DMS79 (cell line): Measurements from ENCODE around the gene NLRP7.
"Not testable (repeated sequence)": the region's sequence is repeated elsewhere in the genome, so short reads cannot be mapped to it uniquely, and the experiment has no call there.

ENCODE experiments used
- DNase-seq: peaks from one replicate; lab custom pipeline; 2025; lab: John Stamatoyannopoulos, UW

Gene NLRP7

GRCh38 chr19:54919646-54920563, 27.4 kb downstream of the NLRP7 start:
- DNase-seq, result not testable (repeated sequence)

DNA sequence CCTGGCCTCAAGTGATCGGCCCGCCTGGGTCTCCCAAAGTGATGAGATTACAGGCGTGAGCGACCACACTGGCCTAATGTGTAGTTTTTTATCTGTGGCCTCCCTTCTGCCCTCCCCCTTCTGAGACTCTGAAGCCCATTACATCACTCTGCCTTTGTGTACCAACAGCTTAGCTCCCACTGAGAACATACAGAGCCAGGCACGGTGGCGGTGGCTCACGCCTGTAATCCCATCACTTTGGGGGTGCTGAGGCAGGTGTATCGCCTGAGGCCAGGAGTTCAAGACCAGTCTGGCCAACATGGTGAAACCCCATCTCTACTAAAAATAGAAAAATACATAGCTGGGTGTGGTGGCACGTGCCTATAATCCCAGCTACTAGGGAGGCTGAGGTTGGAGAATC, 28.8 kb downstream of the NLRP7 start:
- no peak for DNase-seq

GRCh38 chr19:54916822-54917221, 30.5 kb downstream of the NLRP7 start:
- no peak for DNase-seq

GRCh38 chr19:54907899-54908298, 39.4 kb downstream of the NLRP7 start:
- not testable (repeated sequence) for DNase-seq

DNA sequence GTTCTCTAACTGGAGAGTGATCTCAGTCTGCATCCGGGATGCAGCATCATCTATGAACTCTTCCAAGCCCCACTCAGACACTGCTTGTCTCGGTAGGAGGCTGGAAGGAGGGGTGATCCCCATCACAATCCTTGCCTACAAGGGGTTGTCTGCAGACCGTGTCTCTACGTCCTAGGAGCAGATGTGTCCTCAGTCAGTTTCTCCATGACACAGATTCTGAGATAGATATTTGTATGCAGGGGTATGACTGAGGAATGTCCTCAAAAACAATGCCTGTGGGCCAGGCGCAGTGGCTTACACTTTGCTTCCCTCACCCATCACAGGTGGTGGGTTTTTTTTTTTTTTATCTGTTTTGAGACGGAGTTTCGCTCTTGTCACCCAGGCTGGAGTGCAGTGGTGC, 40.5 kb downstream of the NLRP7 start:
- DNase-seq, result no peak

- no peak for DNase-seq
Measured at GRCh38 chr19:54905803-54906511, 41.4 kb downstream of the NLRP7 start, which contains the start of gene NCR1. TSS of gene NCR1 (plus strand) at chr19:54906148. CDS start at chr19:54906188, 40 bp downstream.

DNA sequence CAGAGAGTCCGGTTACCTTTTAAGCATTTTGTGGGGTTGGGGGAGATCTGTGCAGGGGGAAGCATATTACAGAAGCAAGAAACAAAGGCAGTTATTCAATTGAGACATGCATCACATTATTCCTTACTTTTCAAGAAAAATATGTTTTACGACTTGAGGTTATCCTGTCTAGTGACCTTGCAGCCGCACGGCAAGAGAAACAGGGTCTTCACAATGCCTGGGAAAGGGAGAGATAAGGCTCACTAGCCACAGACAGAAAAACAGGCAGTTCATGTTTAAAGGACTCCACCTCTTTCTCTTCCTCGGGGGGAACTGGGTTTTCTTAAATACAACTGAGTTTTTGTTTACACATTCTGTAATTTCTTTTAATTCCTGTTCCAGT, 41.9 kb downstream of the NLRP7 start:
- DNase-seq, result no peak

GRCh38 chr19:54904261-54904660, 43.1 kb downstream of the NLRP7 start:
- not testable (repeated sequence) for DNase-seq

DNA sequence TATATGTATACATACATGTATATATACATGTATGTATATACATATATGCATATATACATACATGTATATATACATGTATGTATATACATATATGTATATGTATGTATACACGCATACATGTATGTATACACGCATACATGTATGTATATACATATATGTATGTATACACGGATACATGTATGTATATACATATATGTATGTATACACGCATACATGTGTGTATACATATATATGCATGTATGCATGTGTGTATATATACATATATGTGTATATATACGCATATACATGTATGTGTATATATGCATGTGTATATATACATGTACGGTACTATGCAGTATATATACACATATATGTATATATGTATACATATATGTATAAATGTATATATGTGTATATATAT, 44.0 kb downstream of the NLRP7 start:
- no peak for DNase-seq

DNA sequence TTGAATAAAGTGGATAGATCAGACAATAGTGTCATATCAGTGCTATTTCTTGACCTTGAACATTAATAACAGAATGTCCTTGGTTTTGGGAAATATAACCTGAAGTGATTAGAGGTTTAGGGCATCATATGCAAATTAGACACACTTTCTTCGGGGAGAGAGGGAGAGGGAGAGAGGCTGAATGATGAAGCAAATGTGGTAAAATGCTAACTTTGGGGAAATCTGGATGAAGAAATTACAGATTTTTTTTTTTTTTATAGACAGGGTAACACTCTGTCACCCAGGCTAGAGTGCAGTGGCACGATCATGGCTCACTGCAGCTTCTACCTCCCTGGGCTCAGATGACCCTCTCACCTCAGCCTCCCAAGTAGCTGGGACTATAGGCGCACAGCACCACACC, 45.3 kb downstream of the NLRP7 start:
- no peak for DNase-seq

DNA sequence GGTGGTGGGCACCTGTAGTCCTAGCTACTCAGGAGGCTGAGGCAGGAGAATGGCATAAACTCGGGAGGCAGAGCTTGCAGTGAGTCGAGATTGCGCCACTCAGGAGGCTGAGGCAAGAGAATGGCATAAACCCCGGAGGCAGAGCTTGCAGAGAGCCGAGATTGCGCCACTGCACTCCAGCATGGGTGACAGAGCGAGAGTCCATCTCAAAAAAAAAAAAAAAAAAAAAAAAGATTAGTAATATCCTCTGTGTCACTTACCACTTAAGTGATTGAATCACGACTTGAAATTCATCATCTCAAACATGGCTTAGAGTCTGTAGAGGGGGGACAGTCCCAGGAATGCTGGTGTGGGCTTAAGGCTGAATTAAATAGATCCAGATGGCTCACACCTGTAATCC, 46.2 kb downstream of the NLRP7 start:
- not testable (repeated sequence) for DNase-seq

DNA sequence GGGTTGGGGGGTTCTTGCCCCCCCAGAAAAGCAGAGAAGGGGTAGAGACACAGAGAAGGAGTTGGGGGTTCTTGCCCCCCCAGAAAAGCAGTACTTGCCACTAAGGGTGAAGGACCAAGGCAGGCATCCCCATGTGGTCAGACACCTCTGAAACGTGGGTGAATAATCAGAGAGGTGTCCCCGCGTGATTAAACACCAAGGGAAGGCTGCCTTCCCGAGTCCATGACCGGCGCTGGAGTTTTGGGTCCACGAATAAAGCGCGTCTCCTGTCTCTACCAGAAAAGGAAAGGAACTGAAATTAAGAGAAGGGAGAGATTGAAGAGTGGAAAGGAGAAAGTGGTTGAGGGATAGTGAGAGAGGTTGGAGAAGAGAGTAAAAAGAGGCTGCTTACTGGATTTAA, 47.7 kb downstream of the NLRP7 start:
- not testable (repeated sequence) for DNase-seq

GRCh38 chr19:54898685-54899084, 48.6 kb downstream of the NLRP7 start:
- DNase-seq, result not testable (repeated sequence)

DNA sequence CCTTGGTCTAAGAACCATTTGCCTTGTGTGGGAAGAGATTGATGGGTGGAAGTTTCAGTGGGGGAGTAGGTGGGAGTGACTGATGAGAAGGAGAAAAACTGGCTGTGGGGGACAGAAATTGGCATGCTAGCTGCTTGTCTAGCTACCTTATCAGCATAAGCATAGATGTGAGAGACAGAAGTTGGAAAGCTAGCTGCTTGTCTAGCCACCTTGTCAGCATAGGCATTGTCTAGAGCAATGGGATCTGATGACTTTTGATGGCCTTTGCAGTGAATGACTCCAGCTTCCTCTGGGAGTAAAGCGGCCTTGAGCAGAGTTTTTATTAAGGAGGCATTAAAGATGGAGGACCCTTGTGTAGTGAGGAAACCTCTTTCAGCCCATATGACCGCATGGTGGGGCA, 51.3 kb downstream of the NLRP7 start:
- DNase-seq, result no peak

GRCh38 chr19:54894106-54894505, 53.2 kb downstream of the NLRP7 start:
- not testable (repeated sequence) for DNase-seq

GRCh38 chr19:54893406-54893805, 53.9 kb downstream of the NLRP7 start:
- no peak for DNase-seq

- DNase-seq, result no peak
Measured at GRCh38 chr19:54889566-54889965, 57.8 kb downstream of the NLRP7 start.

DNA sequence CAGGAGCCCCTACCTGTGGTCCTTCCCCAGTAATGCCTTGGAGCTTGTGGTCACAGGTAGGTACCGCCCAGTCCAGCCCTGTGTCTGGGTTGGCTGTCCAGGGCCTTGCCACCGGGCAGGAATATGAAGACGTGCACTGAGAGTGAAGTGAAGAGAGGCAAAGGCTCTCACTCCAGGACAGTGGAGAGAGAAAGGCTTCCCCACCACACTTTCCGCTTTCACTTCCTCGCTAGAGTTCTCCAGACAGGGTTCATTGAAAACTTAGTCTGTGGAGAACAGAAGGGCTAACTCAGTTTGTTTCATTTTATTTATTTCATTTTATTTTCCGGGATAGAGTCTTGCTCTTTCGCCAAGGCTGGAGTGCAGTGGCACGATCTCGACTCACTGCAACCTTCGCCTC, 59.1 kb downstream of the NLRP7 start:
- DNase-seq, result no peak

DNA sequence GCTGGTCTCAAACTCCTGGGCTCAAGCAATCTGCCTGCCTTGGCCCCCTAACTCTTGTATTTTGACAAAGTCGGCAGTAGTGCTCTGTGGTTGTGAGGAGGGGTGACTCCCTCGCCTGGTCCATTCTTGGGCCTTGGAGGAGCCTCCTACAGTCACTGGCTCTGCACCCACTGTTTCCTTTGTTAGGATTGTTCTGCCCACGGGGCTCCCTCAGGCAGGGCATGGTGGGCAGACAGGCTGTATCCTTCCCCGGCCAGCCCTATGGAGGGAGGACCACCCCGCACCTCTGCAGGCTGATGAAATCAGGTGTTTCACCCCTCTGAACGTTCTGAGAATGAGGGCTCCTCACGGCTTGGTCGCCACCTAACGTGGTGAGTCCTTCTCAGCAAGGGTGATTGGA, 64.1 kb downstream of the NLRP7 start:
- no peak for DNase-seq

- no peak for DNase-seq
Measured at GRCh38 chr19:54882758-54883157, 64.6 kb downstream of the NLRP7 start.

GRCh38 chr19:54881884-54882283, 65.4 kb downstream of the NLRP7 start:
- DNase-seq, result no peak

GRCh38 chr19:54877471-54877870, 69.9 kb downstream of the NLRP7 start:
- no peak for DNase-seq

DNA sequence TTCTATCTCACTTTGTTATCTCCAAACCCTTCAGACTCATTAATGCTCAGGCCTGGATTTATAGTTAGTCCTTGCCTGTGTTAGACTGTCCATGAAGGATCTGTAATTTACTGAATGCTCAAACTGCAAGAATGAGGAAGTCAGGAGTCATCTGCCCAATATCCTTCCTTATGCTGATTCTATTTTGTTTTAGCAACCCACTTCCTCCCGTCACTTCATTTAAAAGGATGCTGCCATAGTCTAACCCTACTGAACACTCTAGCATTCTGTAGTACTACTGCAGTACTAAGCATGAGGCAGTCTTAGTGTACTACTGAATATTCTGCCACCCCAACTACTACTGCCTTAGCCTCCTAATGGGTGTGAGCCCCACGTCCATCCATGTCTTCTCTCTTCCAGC, 71.8 kb downstream of the NLRP7 start:
- no peak for DNase-seq
